Measurements from ENCODE around the gene AMH. TPM values are rescaled to one million over a fixed set of nuclear protein-coding genes. Genes with fewer than 3 reads are reported as not detected.

AMH gene
- total and polyA plus RNA-seq, 9 donors = 0.80 to 12.0 (median 1.3) TPM; not detected in 1

- intact Hi-C loops (cut with DNase I) = no loop called here
- Histone ChIP-seq H3K4me1 (ENCODE audit: insufficient read depth) (no peaks in the 10 kb centered on the region), H3K4me3 (no peak overlapping the region), H3K27ac (no peak overlapping the region), H3K36me3 (no peaks in the 10 kb centered on the region), H3K9me3 (no peaks in the 10 kb centered on the region), H3K27me3 (no peaks in the 10 kb centered on the region)
- DNase-seq = no peak
- WGBS, 3 donors = 90% methylated on average over 17 of the region's 17 CpGs
- TF ChIP-seq CTCF (IDR thresholded peaks at IDR 0.05) = no peak
- TF ChIP-seq POLR2A (IDR thresholded peaks at IDR 0.05) = no peak
- no peak for TF ChIP-seq EP300 (IDR thresholded peaks at IDR 0.05)
These were observed 39.7 kb upstream of the AMH start for GRCh38 chr19:2209408-2209807.

- no peak overlapping the region for H3K27ac ChIP-seq
- no peaks in the 10 kb centered on the region for H3K4me1 ChIP-seq (ENCODE audit: insufficient read depth)
- H3K36me3 ChIP-seq = no peaks in the 10 kb centered on the region
- intact Hi-C loops (cut with DNase I) = no loop called here
- no peak for DNase-seq
- H3K4me3 ChIP-seq = no peak overlapping the region
- no peaks in the 10 kb centered on the region for H3K9me3 ChIP-seq
- 82 to 87% (median 82%) methylated on average over 15 to 21 of the region's 21 CpGs for WGBS, 3 donors
- no peaks in the 10 kb centered on the region for H3K27me3 ChIP-seq
- TF ChIP-seq POLR2A (IDR thresholded peaks at IDR 0.05) = no peak
- TF ChIP-seq EP300 (IDR thresholded peaks at IDR 0.05) = no peak
- no peak for TF ChIP-seq CTCF (IDR thresholded peaks at IDR 0.05)
These were observed 38.9 kb upstream of the AMH start for GRCh38 chr19:2210206-2210605.

- intact Hi-C loops (cut with DNase I) = no loop called here
- no peak for DNase-seq
- WGBS, 3 donors = 90 to 95% (median 93%) methylated on average over 30 to 33 of the region's 33 CpGs
These were observed 38.0 kb upstream of the AMH start for GRCh38 chr19:2210987-2211740.

More at GRCh38 chr19:2210987-2211740, 38.0 kb upstream of the AMH start:
- Histone ChIP-seq H3K9me3 (no peaks in the 10 kb centered on the region), H3K27me3 (no peaks in the 10 kb centered on the region), H3K4me1 (ENCODE audit: insufficient read depth) (no peaks in the 10 kb centered on the region), H3K27ac (no peak overlapping the region), H3K36me3 (no peaks in the 10 kb centered on the region), H3K4me3 (no peak overlapping the region)
- TF ChIP-seq CTCF (IDR thresholded peaks at IDR 0.05) (no peak), POLR2A (IDR thresholded peaks at IDR 0.05) (no peak), EP300 (IDR thresholded peaks at IDR 0.05) (no peak)

Data from ovary (tissue), 9 donors.